Measurements from ENCODE around the gene TRNP1. TPM values are rescaled to one million over a fixed set of nuclear protein-coding genes. Genes with fewer than 3 reads are reported as not detected.
A peak's percentile ranks its signal among the peaks of the same experiment; 100 is the strongest.
"Not testable (repeated sequence)": the region's sequence is repeated elsewhere in the genome, so short reads cannot be mapped to it uniquely, and the experiment has no call there.

TRNP1 gene
- total RNA-seq (ENCODE audit: low replicate concordance), result 0.59 and 2.0 TPM in 2 replicates

GRCh38 chr1:26993237-26994019 is at the start of gene TRNP1:
Gene TRNP1 (plus strand): TSS chr1:26993692. CDS start chr1:26993787, 95 bp downstream.
- Histone ChIP-seq H3K36me3 (no peaks in the 10 kb centered on the region), H4K20me1 (ENCODE audit: low read depth) (peaks cover 8% of the 10 kb centered on the region), H3K27ac (no peak within 1 kb of the TSS), H3K4me3 (peak within 1 kb of the TSS; percentile 57), H3K4me2 (peak within 1 kb of the TSS; percentile 98), H3K9ac (no peak within 1 kb of the TSS), H3K27me3 (peaks cover 71% of the 10 kb centered on the region), H3K9me3 (ENCODE audit: low read depth) (no peaks in the 10 kb centered on the region), H3F3A (ENCODE audit: low read depth) (peaks cover 7% of the 10 kb centered on the region), H3K79me2 (ENCODE audit: low read depth) (no peaks in the 10 kb centered on the region), H3K4me1 (peaks cover 6% of the 10 kb centered on the region), H2AFZ (replicated peaks) (peak within 1 kb of the TSS; percentile 88)
- TF ChIP-seq EZH2phosphoT487 (IDR thresholded peaks at IDR 0.05) (no peak), EZH2 (IDR thresholded peaks at IDR 0.05) (peak; percentile 15)
- H3K4me3 Mint-ChIP-seq, result peak within 1 kb of the TSS; percentile 92
- peaks cover 31% of the 10 kb centered on the region for H3K4me1 Mint-ChIP-seq
- no peak within 1 kb of the TSS for H3K27ac Mint-ChIP-seq
- H3K36me3 Mint-ChIP-seq, result no peaks in the 10 kb centered on the region
- peak; percentile 91 for DNase-seq (ENCODE audit: low spot score)
- peaks cover 42% of the 10 kb centered on the region for H3K27me3 Mint-ChIP-seq (ENCODE audit: insufficient read depth, low read depth)
- H3K9me3 Mint-ChIP-seq, result no peaks in the 10 kb centered on the region

DNA sequence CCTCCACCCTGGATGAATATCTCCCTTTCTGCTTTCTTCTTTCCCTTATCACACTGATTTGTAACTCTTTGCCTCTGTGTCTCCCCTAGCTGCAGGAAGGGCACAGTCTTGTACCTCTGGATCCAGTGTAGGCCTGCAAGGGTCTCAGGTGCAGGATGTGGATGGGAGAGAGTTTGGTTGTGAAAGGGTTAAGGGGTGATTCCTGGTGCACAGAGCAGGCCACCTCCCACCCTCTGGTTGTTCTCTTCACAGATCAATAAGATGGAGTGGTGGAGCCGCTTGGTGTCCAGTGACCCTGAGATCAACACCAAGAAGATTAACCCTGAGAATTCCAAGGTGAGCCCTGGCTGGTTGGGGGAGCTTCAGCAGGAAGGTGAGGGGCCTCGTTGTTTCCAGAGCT is 48.4 kb upstream of the TRNP1 start:
- DNase-seq (ENCODE audit: low spot score), result no peak
- Histone ChIP-seq H3K79me2 (ENCODE audit: low read depth) (no peaks in the 10 kb centered on the region), H3K27ac (no peak overlapping the region), H3K4me1 (no peaks in the 10 kb centered on the region), H3K9ac (no peak overlapping the region), H3K4me3 (no peak overlapping the region), H2AFZ (replicated peaks) (no peak overlapping the region), H3F3A (ENCODE audit: low read depth) (peaks cover 9% of the 10 kb centered on the region), H3K36me3 (no peaks in the 10 kb centered on the region), H3K9me3 (ENCODE audit: low read depth) (no peaks in the 10 kb centered on the region), H4K20me1 (ENCODE audit: low read depth) (no peaks in the 10 kb centered on the region), H3K27me3 (no peaks in the 10 kb centered on the region), H3K4me2 (no peak overlapping the region)
- H3K9me3 Mint-ChIP-seq, result no peaks in the 10 kb centered on the region
- H3K27me3 Mint-ChIP-seq (ENCODE audit: insufficient read depth, low read depth), result peaks cover 2% of the 10 kb centered on the region
- TF ChIP-seq, protein P1, sequence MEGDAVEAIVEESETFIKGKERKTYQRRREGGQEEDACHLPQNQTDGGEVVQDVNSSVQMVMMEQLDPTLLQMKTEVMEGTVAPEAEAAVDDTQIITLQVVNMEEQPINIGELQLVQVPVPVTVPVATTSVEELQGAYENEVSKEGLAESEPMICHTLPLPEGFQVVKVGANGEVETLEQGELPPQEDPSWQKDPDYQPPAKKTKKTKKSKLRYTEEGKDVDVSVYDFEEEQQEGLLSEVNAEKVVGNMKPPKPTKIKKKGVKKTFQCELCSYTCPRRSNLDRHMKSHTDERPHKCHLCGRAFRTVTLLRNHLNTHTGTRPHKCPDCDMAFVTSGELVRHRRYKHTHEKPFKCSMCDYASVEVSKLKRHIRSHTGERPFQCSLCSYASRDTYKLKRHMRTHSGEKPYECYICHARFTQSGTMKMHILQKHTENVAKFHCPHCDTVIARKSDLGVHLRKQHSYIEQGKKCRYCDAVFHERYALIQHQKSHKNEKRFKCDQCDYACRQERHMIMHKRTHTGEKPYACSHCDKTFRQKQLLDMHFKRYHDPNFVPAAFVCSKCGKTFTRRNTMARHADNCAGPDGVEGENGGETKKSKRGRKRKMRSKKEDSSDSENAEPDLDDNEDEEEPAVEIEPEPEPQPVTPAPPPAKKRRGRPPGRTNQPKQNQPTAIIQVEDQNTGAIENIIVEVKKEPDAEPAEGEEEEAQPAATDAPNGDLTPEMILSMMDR (IDR thresholded peaks at IDR 0.05), result no peak
- TF ChIP-seq EZH2 (IDR thresholded peaks at IDR 0.05) (no peak), EZH2phosphoT487 (IDR thresholded peaks at IDR 0.05) (no peak)
- no peak overlapping the region for H3K4me3 Mint-ChIP-seq
- peaks cover 4% of the 10 kb centered on the region for H3K4me1 Mint-ChIP-seq
- H3K27ac Mint-ChIP-seq, result no peak overlapping the region
- peaks cover 32% of the 10 kb centered on the region for H3K36me3 Mint-ChIP-seq

- no peaks in the 10 kb centered on the region for H4K20me1 ChIP-seq (ENCODE audit: low read depth)
- no peak overlapping the region for H2AFZ ChIP-seq (replicated peaks)
- no peaks in the 10 kb centered on the region for H3K79me2 ChIP-seq (ENCODE audit: low read depth)
- H3K27ac ChIP-seq, result no peak overlapping the region
- peaks cover 4% of the 10 kb centered on the region for H3K4me1 Mint-ChIP-seq
- H3K27me3 Mint-ChIP-seq (ENCODE audit: insufficient read depth, low read depth), result peaks cover 2% of the 10 kb centered on the region
- no peak for DNase-seq (ENCODE audit: low spot score)
- H3K36me3 ChIP-seq, result no peaks in the 10 kb centered on the region
- no peak overlapping the region for H3K4me3 ChIP-seq
- no peak overlapping the region for H3K4me2 ChIP-seq
- peaks cover 32% of the 10 kb centered on the region for H3K36me3 Mint-ChIP-seq
- no peak overlapping the region for H3K4me3 Mint-ChIP-seq
- TF ChIP-seq, protein P1 (IDR thresholded peaks at IDR 0.05), result no peak
- TF ChIP-seq EZH2 (IDR thresholded peaks at IDR 0.05) (no peak), EZH2phosphoT487 (IDR thresholded peaks at IDR 0.05) (no peak)
- H3K9me3 ChIP-seq (ENCODE audit: low read depth), result no peaks in the 10 kb centered on the region
- H3K27ac Mint-ChIP-seq, result no peak overlapping the region
- H3K9me3 Mint-ChIP-seq, result no peaks in the 10 kb centered on the region
- no peaks in the 10 kb centered on the region for H3K4me1 ChIP-seq
- peaks cover 9% of the 10 kb centered on the region for H3F3A ChIP-seq (ENCODE audit: low read depth)
- H3K27me3 ChIP-seq, result no peaks in the 10 kb centered on the region
- no peak overlapping the region for H3K9ac ChIP-seq
These were observed 47.8 kb upstream of the TRNP1 start for GRCh38 chr1:26945728-26946127.

DNA sequence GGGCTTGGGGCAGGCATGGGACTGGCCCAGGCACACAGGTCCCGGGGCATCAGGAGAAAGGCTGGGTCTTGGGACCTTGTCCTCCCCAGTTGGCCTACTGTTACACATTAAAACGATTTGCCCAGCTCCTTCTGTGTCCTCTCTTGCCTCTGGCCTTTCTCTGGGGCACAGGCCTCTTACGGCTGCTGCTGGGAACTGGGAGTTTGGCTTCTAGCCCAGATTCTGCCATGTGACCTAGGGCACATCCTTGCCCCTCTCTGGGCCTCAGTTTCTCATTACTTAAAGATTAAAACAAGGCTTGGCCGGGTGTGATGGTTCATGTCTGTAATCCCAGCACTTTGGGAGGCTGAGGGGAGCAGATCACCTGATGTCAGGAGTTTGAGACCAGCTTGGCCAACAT is 47.2 kb upstream of the TRNP1 start:
- Mint-ChIP-seq H3K27ac (no peak overlapping the region), H3K27me3 (ENCODE audit: insufficient read depth, low read depth) (peaks cover 2% of the 10 kb centered on the region), H3K9me3 (no peaks in the 10 kb centered on the region), H3K36me3 (peaks cover 32% of the 10 kb centered on the region), H3K4me3 (no peak overlapping the region), H3K4me1 (peaks cover 4% of the 10 kb centered on the region)
- H2AFZ ChIP-seq (replicated peaks), result no peak overlapping the region
- H3K4me3 ChIP-seq, result no peak overlapping the region
- H3F3A ChIP-seq (ENCODE audit: low read depth), result peaks cover 9% of the 10 kb centered on the region
- H3K27ac ChIP-seq, result no peak overlapping the region
- no peaks in the 10 kb centered on the region for H4K20me1 ChIP-seq (ENCODE audit: low read depth)
- no peaks in the 10 kb centered on the region for H3K4me1 ChIP-seq
- no peak for DNase-seq (ENCODE audit: low spot score)
- no peaks in the 10 kb centered on the region for H3K79me2 ChIP-seq (ENCODE audit: low read depth)
- H3K36me3 ChIP-seq, result no peaks in the 10 kb centered on the region
- H3K27me3 ChIP-seq, result no peaks in the 10 kb centered on the region
- no peak overlapping the region for H3K4me2 ChIP-seq
- TF ChIP-seq EZH2phosphoT487 (IDR thresholded peaks at IDR 0.05) (no peak), EZH2 (IDR thresholded peaks at IDR 0.05) (no peak)
- TF ChIP-seq, protein P1 (IDR thresholded peaks at IDR 0.05), result no peak
- H3K9me3 ChIP-seq (ENCODE audit: low read depth), result no peaks in the 10 kb centered on the region
- H3K9ac ChIP-seq, result no peak overlapping the region

DNA sequence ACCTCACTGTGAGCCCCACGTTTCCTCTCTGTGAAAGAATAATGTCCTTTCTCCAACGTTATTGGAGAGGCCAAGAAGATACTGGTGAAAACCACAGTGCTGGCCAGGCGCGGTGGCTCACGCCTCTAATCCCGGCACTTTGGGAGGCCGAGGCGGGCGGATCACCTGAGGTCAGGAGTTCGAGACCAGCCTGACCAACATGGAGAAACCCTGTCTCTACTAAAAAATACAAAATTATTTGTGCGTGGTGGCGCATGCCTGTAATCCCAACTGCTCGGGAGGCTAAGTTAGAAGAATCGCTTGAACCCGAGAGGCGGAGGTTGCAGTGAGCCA is 44.8 kb upstream of the TRNP1 start:
- not testable (repeated sequence) for H3K9ac ChIP-seq; H3K27ac ChIP-seq; H4K20me1 ChIP-seq (ENCODE audit: low read depth); H2AFZ ChIP-seq (replicated peaks); H3K9me3 Mint-ChIP-seq; H3K27ac Mint-ChIP-seq; H3F3A ChIP-seq (ENCODE audit: low read depth); DNase-seq (ENCODE audit: low spot score); H3K4me2 ChIP-seq; H3K9me3 ChIP-seq (ENCODE audit: low read depth); H3K4me3 Mint-ChIP-seq; H3K4me1 Mint-ChIP-seq; H3K4me3 ChIP-seq; H3K36me3 ChIP-seq; H3K79me2 ChIP-seq (ENCODE audit: low read depth); H3K27me3 Mint-ChIP-seq (ENCODE audit: insufficient read depth, low read depth); H3K4me1 ChIP-seq; H3K27me3 ChIP-seq
- H3K36me3 Mint-ChIP-seq, result peaks cover 20% of the 10 kb centered on the region

Measured in neural progenitor cell (in vitro differentiated cells).